ENCODE data around the gene TKT. TPM values are rescaled to one million over a fixed set of nuclear protein-coding genes. Genes with fewer than 3 reads are reported as not detected.

Gene TKT
- total RNA-seq, 1 experiment from 2014 or later = 650 TPM

GRCh38 chr3:53186726-53187125, 69.1 kb downstream of the TKT start:
- H3K79me1 ChIP-seq (ENCODE audit: insufficient read depth, low read depth, low read length, poor library complexity, severe bottlenecking) = no peaks in the 10 kb centered on the region
- H3K9ac ChIP-seq (ENCODE audit: extremely low read depth, insufficient read length, low read length) = no peak overlapping the region
- no peak overlapping the region for H3K18ac ChIP-seq (ENCODE audit: insufficient read length, low read depth, low read length)
- no peak overlapping the region for H2BK12ac ChIP-seq (ENCODE audit: insufficient read length, low read depth, low read length)
- no peak overlapping the region for H4K91ac ChIP-seq (ENCODE audit: insufficient read length, low read depth, low read length)
- Mint-ChIP-seq H3K27ac (no peak overlapping the region), H3K4me3 (no peak overlapping the region), H3K4me1 (peaks cover 3 to 6% of the 10 kb centered on the region in 2 experiments), H3K27me3 (ENCODE audit: low read depth) (no peaks in the 10 kb centered on the region), H3K9me3 (no peaks in the 10 kb centered on the region), H3K36me3 (ENCODE audit: insufficient read depth in 1 of 3, low read depth in 3 of 3) (peaks cover 0 to 31% (median 16%) of the 10 kb centered on the region in 3 experiments; a peak in 6 of 7 replicates)
- no peak overlapping the region for H2BK5ac ChIP-seq (ENCODE audit: insufficient read length, low read length)
- H4K8ac ChIP-seq (replicated peaks; ENCODE audit: insufficient read length, low read depth, low read length) = no peak overlapping the region
- H3K14ac ChIP-seq (ENCODE audit: insufficient read depth, low read length) = no peak overlapping the region
- no peak overlapping the region for H2AK5ac ChIP-seq (ENCODE audit: insufficient read length, low read length)
- no peak overlapping the region for H2AFZ ChIP-seq (ENCODE audit: low read length)
- no peak overlapping the region for H2BK120ac ChIP-seq (ENCODE audit: low read depth, low read length, poor library complexity, severe bottlenecking)
- no peak overlapping the region for H3K27ac ChIP-seq (ENCODE audit: insufficient read length, low read depth, low read length)
- H3K27me3 ChIP-seq (ENCODE audit: insufficient read depth, low read length) = no peaks in the 10 kb centered on the region
- H2BK15ac ChIP-seq (ENCODE audit: low read depth, low read length) = no peak overlapping the region
- DNase-seq = no peak
- no peaks in the 10 kb centered on the region for H3K79me2 ChIP-seq (ENCODE audit: insufficient read depth, low read length)
- H3K9me3 ChIP-seq (ENCODE audit: control insufficient read depth, low read depth, low read length) = no peaks in the 10 kb centered on the region
- H3K56ac ChIP-seq (ENCODE audit: insufficient read length, low read depth, low read length) = no peak overlapping the region
- no peak overlapping the region for H3K4me2 ChIP-seq (ENCODE audit: insufficient read depth, insufficient read length, low read length)
- no peak overlapping the region for H3K23ac ChIP-seq (ENCODE audit: insufficient read length, low read depth, low read length)
- WGBS (ENCODE audit: extremely low coverage, insufficient read length, low lambda C conversion rate) = no CpG with 5 or more reads among the region's 9 CpGs
- no peaks in the 10 kb centered on the region for H3K4me1 ChIP-seq (ENCODE audit: insufficient read depth, low read length)
- H3K23me2 ChIP-seq (ENCODE audit: insufficient read length, low read depth, low read length, poor library complexity, severe bottlenecking) = no peaks in the 10 kb centered on the region
- no peak overlapping the region for H4K5ac ChIP-seq (ENCODE audit: insufficient read length, low read depth, low read length)
- no peak overlapping the region for H2BK20ac ChIP-seq (ENCODE audit: low read depth, low read length, poor library complexity, severe bottlenecking)
- no peak for TF ChIP-seq CTCF (conservative IDR thresholded peaks at IDR 0.05)
- no peak overlapping the region for H3T11ph ChIP-seq (ENCODE audit: low read length)
- H3K4ac ChIP-seq (ENCODE audit: low read depth, low read length) = no peak overlapping the region
- no peaks in the 10 kb centered on the region for H4K20me1 ChIP-seq (ENCODE audit: control insufficient read depth, insufficient read depth, insufficient read length)
